NCI-H2196 (cell line): Measurements from ENCODE around the gene GUCY1A2.
"Not testable (repeated sequence)": the region's sequence is repeated elsewhere in the genome, so short reads cannot be mapped to it uniquely, and the experiment has no call there.

ENCODE experiments used
- DNase-seq: peaks from one replicate; lab custom pipeline; 2025; ENCODE audit not compliant: unreplicated experiment; lab: John Stamatoyannopoulos, UW

The GUCY1A2 gene

GRCh38 chr11:107018219-107018901, at the start of gene GUCY1A2:
GUCY1A2 (minus strand) TSS chr11:107018476; CDS start chr11:107018055, 421 bp downstream.
- peak; percentile 68 for DNase-seq

- DNase-seq: no peak
These were observed 36.1 kb upstream of the GUCY1A2 start for GRCh38 chr11:107054391-107054790.

- not testable (repeated sequence) for DNase-seq
These were observed 33.1 kb upstream of the GUCY1A2 start for GRCh38 chr11:107051332-107051731.

- not testable (repeated sequence) for DNase-seq
These were observed 32.6 kb upstream of the GUCY1A2 start for GRCh38 chr11:107050899-107051298.

GRCh38 chr11:107050121-107050520, 31.8 kb upstream of the GUCY1A2 start:
- DNase-seq: no peak

GRCh38 chr11:107044503-107044902, 26.2 kb upstream of the GUCY1A2 start:
- DNase-seq: no peak

GRCh38 chr11:107043242-107044006, 25.1 kb upstream of the GUCY1A2 start:
- DNase-seq: no peak

GRCh38 chr11:107042748-107043147, 24.5 kb upstream of the GUCY1A2 start:
- DNase-seq: no peak

- no peak for DNase-seq
These were observed 22.8 kb upstream of the GUCY1A2 start for GRCh38 chr11:107041088-107041444.

- no peak for DNase-seq
These were observed 22.3 kb upstream of the GUCY1A2 start for GRCh38 chr11:107040433-107041087.

- no peak for DNase-seq
These were observed 7.4 kb upstream of the GUCY1A2 start for GRCh38 chr11:107025673-107026072.

GRCh38 chr11:107020594-107020993, 2.3 kb upstream of the GUCY1A2 start:
- DNase-seq: no peak

- DNase-seq: peak; percentile 17
These were observed 722 bp upstream of the GUCY1A2 start for GRCh38 chr11:107018902-107019493.

- peak; percentile 55 for DNase-seq
These were observed 650 bp downstream of the GUCY1A2 start for GRCh38 chr11:107017433-107018218.

- DNase-seq: no peak
These were observed 1.2 kb downstream of the GUCY1A2 start for GRCh38 chr11:107017104-107017432.

- DNase-seq: no peak
These were observed 3.4 kb downstream of the GUCY1A2 start for GRCh38 chr11:107014871-107015270.

GRCh38 chr11:107011977-107012376, 6.3 kb downstream of the GUCY1A2 start:
- DNase-seq: no peak

GRCh38 chr11:107009190-107009589, 9.1 kb downstream of the GUCY1A2 start:
- DNase-seq: no peak

- no peak for DNase-seq
These were observed 12.0 kb downstream of the GUCY1A2 start for GRCh38 chr11:107006076-107006833.

GRCh38 chr11:106999196-106999595, 19.1 kb downstream of the GUCY1A2 start:
- no peak for DNase-seq
